ENCODE data around the gene SVOP. TPM values are rescaled to one million over a fixed set of nuclear protein-coding genes. Genes with fewer than 3 reads are reported as not detected.

The SVOP gene
- total and polyA plus RNA-seq, 2 experiments from 2014 or later = 0.10 TPM; not detected in 1

GRCh38 chr12:108930155-108930554 lies 90.7 kb downstream of the SVOP start:
- peaks cover 10% of the 10 kb centered on the region for H3K27me3 Mint-ChIP-seq (ENCODE audit: insufficient read depth, low read depth, poor library complexity)
- peaks cover 4% of the 10 kb centered on the region; the same call in 1 of the 3 replicates for H3K36me3 Mint-ChIP-seq (ENCODE audit: low read depth)
- Histone ChIP-seq H2AFZ (no peak overlapping the region), H3K79me2 (replicated peaks; ENCODE audit: insufficient read depth) (no peaks in the 10 kb centered on the region), H3K27ac (ENCODE audit: low read depth) (no peak overlapping the region), H3F3A (replicated peaks; ENCODE audit: low read depth) (no peaks in the 10 kb centered on the region), H3K4me2 (no peak overlapping the region), H3K27me3 (ENCODE audit: insufficient read depth) (no peaks in the 10 kb centered on the region), H3K4me3 (no peak overlapping the region), H4K20me1 (replicated peaks; ENCODE audit: insufficient read depth) (no peaks in the 10 kb centered on the region), H3K4me1 (ENCODE audit: insufficient read depth) (peaks cover 8% of the 10 kb centered on the region), H3K36me3 (ENCODE audit: insufficient read depth) (no peaks in the 10 kb centered on the region), H3K9me2 (ENCODE audit: insufficient read depth) (0 out of 2 replicates have a peak, but pooled peaks cover 5% of the 10 kb centered on the region)
- H3K4me1 Mint-ChIP-seq = peaks cover 5% of the 10 kb centered on the region; the same call in 2 of the 3 replicates
- H3K27ac Mint-ChIP-seq = no peak overlapping the region
- ATAC-seq = no peak
- DNase-seq (ENCODE audit: low spot score) = no peak
- no peak overlapping the region for H3K4me3 Mint-ChIP-seq
- no peak for TF ChIP-seq EZH2 (IDR thresholded peaks at IDR 0.05; ENCODE audit: low read depth, unreplicated experiment)
- TF ChIP-seq CTCF (conservative IDR thresholded peaks at IDR 0.05; ENCODE audit: low read depth in 2 of 2) = no peak
- no peak for TF ChIP-seq NANOG (IDR thresholded peaks at IDR 0.05; ENCODE audit: borderline replicate concordance)
- TF ChIP-seq REST (IDR thresholded peaks at IDR 0.05; ENCODE audit: unreplicated experiment) = no peak
- no peak for TF ChIP-seq STAT1 (IDR thresholded peaks at IDR 0.05; ENCODE audit: unreplicated experiment)
- TF ChIP-seq JUNB (IDR thresholded peaks at IDR 0.05; ENCODE audit: unreplicated experiment) = no peak
- TF ChIP-seq ZNF114 (CRISPR knock-in tag; IDR thresholded peaks at IDR 0.05) = no peak
- no peak for TF ChIP-seq ZNF462 (CRISPR knock-in tag; IDR thresholded peaks at IDR 0.05)
- no peak for TF ChIP-seq EZH2phosphoT487 (IDR thresholded peaks at IDR 0.05; ENCODE audit: unreplicated experiment)
- TF ChIP-seq POLR2AphosphoS5 (IDR thresholded peaks at IDR 0.05; ENCODE audit: low read depth) = no peak
- peaks cover 15% of the 10 kb centered on the region for H3K9me3 Mint-ChIP-seq

Data from GM23338 (cell line).